H1 (cell line): Measurements from ENCODE around the gene HS1BP3. TPM values are rescaled to one million over a fixed set of nuclear protein-coding genes. Genes with fewer than 3 reads are reported as not detected.

Source experiments
- POLR2A ChIP-seq, 2 experiments: IDR thresholded peaks; 1 replicate in 1 of 2; 2 replicates in 1 of 2; pipeline ENCODE4 v1.6.1; 2011; ENCODE audit warnings: low read depth in 2 of 2, low read length in 2 of 2, mild to moderate bottlenecking in 2 of 2; ENCODE audit errors: control extremely low read depth in 1 of 2
- RXRA ChIP-seq: IDR thresholded peaks from 2 replicates; pipeline ENCODE4 v1.6.1; 2011; ENCODE audit warnings: low read depth, mild to moderate bottlenecking, low read length, moderate library complexity; ENCODE audit not compliant: insufficient read depth
- SIN3A ChIP-seq, 2 experiments: IDR thresholded peaks in 1 of 2; conservative IDR thresholded peaks in 1 of 2; 2 replicates each; pipeline ENCODE4 v1.6.1; 2011 to 2012; ENCODE audit warnings: low read length in 2 of 2, improper control_type of control experiment in 1 of 2, low read depth in 1 of 2, mild to moderate bottlenecking in 1 of 2
- SIRT6 ChIP-seq: IDR thresholded peaks from one replicate; pipeline ENCODE4 v1.7.1; 2012; ENCODE audit warnings: low read length, inconsistent platforms
- TBP ChIP-seq: IDR thresholded peaks from 2 replicates; pipeline ENCODE4 v1.6.1; 2011; ENCODE audit warnings: low read depth, low read length, improper control_type of control experiment
- YY1 ChIP-seq: IDR thresholded peaks from 2 replicates; pipeline ENCODE4 v1.6.1; 2011; ENCODE audit warnings: low read depth, mild to moderate bottlenecking, low read length
- polyA plus RNA-seq, 7 experiments: library from polyadenylated mRNA; depleted of rRNA in 3 of 7; stranded (reverse) in 5 of 7; unstranded in 2 of 7; fragments of >200 nt in 5 of 7; fragments of 200-250 nt in 2 of 7; gene quantifications; 1 replicate in 5 of 7; 2 replicates in 1 of 7; 4 replicates in 1 of 7; pipeline versions ENCODE4 v1.2.1 to v1.2.3, GENCODE V29; 2011 to 2013; ENCODE audit warnings: missing spikeins in 2 of 7, mixed read lengths in 2 of 7
- total RNA-seq: library from RNA; stranded (reverse); fragmentation: NEBNext Ultra II Directional; extraction: Animal tissue kit (Norgen Biotek cat#: 25700); gene quantifications from 2 replicates; pipeline ENCODE4 v1.2.1, GENCODE V29; 2021

Gene HS1BP3
- total and polyA plus RNA-seq, 2 of the 8 experiments (the other 6 are each of a cell fraction or from before 2014, with no cell fraction given): 11.1 to 11.3 TPM

DNA sequence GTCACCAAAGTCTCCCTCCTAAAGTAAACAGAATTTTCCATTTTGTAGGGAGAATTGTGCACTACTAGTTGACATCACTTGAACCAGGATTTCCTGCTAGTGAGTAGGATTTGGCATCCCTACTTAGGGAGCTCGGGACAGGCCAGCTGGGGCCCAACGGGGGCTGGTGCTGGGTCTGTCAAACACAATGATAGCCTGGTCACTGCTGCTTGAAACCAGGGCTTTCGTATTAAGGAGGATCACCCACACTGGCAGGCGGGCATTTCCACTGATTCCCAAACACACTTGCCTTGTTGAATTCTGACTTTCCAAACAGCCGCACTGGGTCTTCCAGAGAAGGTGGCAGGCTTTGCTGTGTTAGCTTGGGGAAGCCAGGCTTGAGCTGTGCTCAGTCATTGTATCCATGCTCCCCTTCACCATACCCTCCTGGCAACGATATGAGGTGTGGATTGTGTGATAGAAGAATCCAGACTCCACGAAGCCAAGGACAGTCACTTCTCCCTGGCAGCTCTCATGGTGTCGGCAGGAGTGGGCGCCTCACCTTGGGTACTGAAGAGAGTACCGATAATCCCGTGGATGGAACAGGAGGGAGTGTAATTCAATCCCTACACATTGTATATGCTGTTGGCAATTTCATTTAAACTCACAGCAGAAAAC is 23.5 kb upstream of the HS1BP3 start (continued):
- no peak for TF ChIP-seq RXRA
- no peak for TF ChIP-seq POLR2A (IDR thresholded peaks at IDR 0.05; ENCODE audit: control extremely low read depth in 1 of 2, low read depth in 2 of 2, low read length in 2 of 2)
- TF ChIP-seq SIN3A (conservative IDR thresholded peaks at IDR 0.05 in 1 of 2, IDR thresholded peaks at IDR 0.05 in 1 of 2; ENCODE audit: low read depth in 1 of 2, low read length in 2 of 2): no peak
- no peak for TF ChIP-seq YY1
- TF ChIP-seq SIRT6: no peak
- TF ChIP-seq TBP: no peak
